Measurements from ENCODE around the gene SERPINE2.

Gene SERPINE2

GRCh38 chr2:223937535-223937934, 101.6 kb downstream of the SERPINE2 start:
- Histone ChIP-seq H3K4me1 (ENCODE audit: low read depth, poor library complexity, severe bottlenecking) (peaks cover 9% of the 10 kb centered on the region), H3K27me3 (ENCODE audit: insufficient read depth, low read depth) (no peaks in the 10 kb centered on the region)

GRCh38 chr2:223936862-223937326, 102.2 kb downstream of the SERPINE2 start:
- Histone ChIP-seq H4K20me1 (ENCODE audit: insufficient read depth) (no peaks in the 10 kb centered on the region), H3K4me1 (ENCODE audit: low read depth, poor library complexity, severe bottlenecking) (peaks cover 9% of the 10 kb centered on the region), H3K9ac (no peak overlapping the region), H3K4me3 (IDR thresholded peaks at IDR 0.05; ENCODE audit: insufficient read depth, low read depth, low read length) (no peak overlapping the region), H3K27ac (no peak overlapping the region), H3K27me3 (ENCODE audit: insufficient read depth, low read depth) (no peaks in the 10 kb centered on the region), H2AFZ (ENCODE audit: low read depth) (no peak overlapping the region), H3K79me2 (ENCODE audit: insufficient read depth, low read depth) (peaks cover 9% of the 10 kb centered on the region; the same call in 1 of the 2 replicates), H3K36me3 (ENCODE audit: insufficient read depth) (no peaks in the 10 kb centered on the region), H3K4me2 (no peak overlapping the region)
- no peak for TF ChIP-seq CTCF (conservative IDR thresholded peaks at IDR 0.05; ENCODE audit: low read depth, low read length)

More at GRCh38 chr2:223937535-223937934, 101.6 kb downstream of the SERPINE2 start:
- H4K20me1 ChIP-seq (ENCODE audit: insufficient read depth): no peaks in the 10 kb centered on the region
- no peak overlapping the region for H3K4me3 ChIP-seq (IDR thresholded peaks at IDR 0.05; ENCODE audit: insufficient read depth, low read depth, low read length)
- H3K9ac ChIP-seq: no peak overlapping the region
- no peak overlapping the region for H2AFZ ChIP-seq (ENCODE audit: low read depth)
- TF ChIP-seq CTCF (conservative IDR thresholded peaks at IDR 0.05; ENCODE audit: low read depth, low read length): no peak
- H3K27ac ChIP-seq: no peak overlapping the region
- no peak overlapping the region for H3K4me2 ChIP-seq
- no peaks in the 10 kb centered on the region for H3K36me3 ChIP-seq (ENCODE audit: insufficient read depth)
- H3K79me2 ChIP-seq (ENCODE audit: insufficient read depth, low read depth): peaks cover 9% of the 10 kb centered on the region; the same call in 1 of the 2 replicates

- no peaks in the 10 kb centered on the region for H3K36me3 ChIP-seq (ENCODE audit: insufficient read depth)
- no peaks in the 10 kb centered on the region for H4K20me1 ChIP-seq (ENCODE audit: insufficient read depth)
- H3K27me3 ChIP-seq (ENCODE audit: insufficient read depth, low read depth): no peaks in the 10 kb centered on the region
- no peak overlapping the region for H3K27ac ChIP-seq
- no peak for TF ChIP-seq CTCF (conservative IDR thresholded peaks at IDR 0.05; ENCODE audit: low read depth, low read length)
- H3K4me2 ChIP-seq: no peak overlapping the region
- H3K4me1 ChIP-seq (ENCODE audit: low read depth, poor library complexity, severe bottlenecking): peaks cover 9% of the 10 kb centered on the region
- H3K9ac ChIP-seq: no peak overlapping the region
- peaks cover 9% of the 10 kb centered on the region; the same call in 1 of the 2 replicates for H3K79me2 ChIP-seq (ENCODE audit: insufficient read depth, low read depth)
- no peak overlapping the region for H3K4me3 ChIP-seq (IDR thresholded peaks at IDR 0.05; ENCODE audit: insufficient read depth, low read depth, low read length)
- no peak overlapping the region for H2AFZ ChIP-seq (ENCODE audit: low read depth)
Measured at GRCh38 chr2:223935459-223936125, 103.5 kb downstream of the SERPINE2 start.

- Histone ChIP-seq H4K20me1 (ENCODE audit: insufficient read depth) (no peaks in the 10 kb centered on the region), H3K27ac (no peak overlapping the region), H3K4me1 (ENCODE audit: low read depth, poor library complexity, severe bottlenecking) (peaks cover 8% of the 10 kb centered on the region), H3K27me3 (ENCODE audit: insufficient read depth, low read depth) (no peaks in the 10 kb centered on the region), H3K4me2 (no peak overlapping the region), H3K36me3 (ENCODE audit: insufficient read depth) (no peaks in the 10 kb centered on the region), H2AFZ (ENCODE audit: low read depth) (no peak overlapping the region), H3K9ac (no peak overlapping the region), H3K79me2 (ENCODE audit: insufficient read depth, low read depth) (peaks cover 9% of the 10 kb centered on the region; the same call in 1 of the 2 replicates), H3K4me3 (IDR thresholded peaks at IDR 0.05; ENCODE audit: insufficient read depth, low read depth, low read length) (no peak overlapping the region)
- TF ChIP-seq CTCF (conservative IDR thresholded peaks at IDR 0.05; ENCODE audit: low read depth, low read length): no peak
Measured at GRCh38 chr2:223934870-223935269, 104.2 kb downstream of the SERPINE2 start.

Data from KMS-11 (cell line).